ENCODE results near the gene CKMT1A.
"Not testable (repeated sequence)": the region's sequence is repeated elsewhere in the genome, so short reads cannot be mapped to it uniquely, and the experiment has no call there.

Gene CKMT1A

DNA sequence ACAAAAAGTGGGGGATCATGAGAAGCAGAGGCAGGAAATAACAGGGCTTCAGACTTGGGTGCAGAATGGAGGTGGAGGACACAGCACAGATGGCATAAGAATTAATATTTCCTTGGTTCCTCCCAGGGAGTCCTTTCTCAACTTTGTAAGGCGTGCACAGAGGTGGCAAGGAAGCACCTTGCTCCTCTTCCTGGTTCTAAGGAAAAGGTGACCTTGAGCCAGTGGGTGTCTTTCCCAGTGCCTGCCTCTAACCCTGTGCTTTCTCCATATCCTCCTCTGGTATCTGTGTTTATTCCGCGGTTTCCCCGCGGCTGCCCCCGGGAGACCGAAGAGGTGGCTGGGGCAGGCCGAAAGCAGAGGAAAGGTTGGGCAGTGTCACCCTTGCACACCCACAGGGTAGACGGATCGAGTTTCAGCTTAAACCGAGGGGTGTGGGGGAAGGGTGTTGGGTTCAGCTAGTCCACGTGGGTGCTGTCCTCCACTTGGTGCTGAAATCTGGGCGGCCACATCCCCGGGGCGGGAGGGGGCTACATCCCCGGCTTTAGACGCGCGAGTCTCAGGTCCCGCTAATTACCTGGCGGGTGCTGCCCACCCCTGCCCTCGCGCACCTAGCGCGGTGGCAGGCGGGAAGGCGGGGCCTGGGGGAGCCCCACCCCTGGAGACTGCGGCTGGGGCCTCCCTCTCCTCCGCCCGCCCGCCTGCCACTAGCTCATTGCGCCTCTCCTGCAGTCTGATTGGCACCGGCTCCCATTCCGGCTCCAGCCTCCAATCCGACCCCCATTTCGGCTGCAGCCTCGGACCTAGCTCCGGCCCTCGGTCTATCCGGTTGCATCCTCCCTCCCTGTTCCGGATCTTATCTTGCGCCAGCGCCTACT is at the start of gene CKMT1A:
TSS of gene CKMT1A (plus strand) at position 712 of the 875 bp plus-strand sequence. CDS start 192 bp downstream, outside the sequence.
- CTCF ChIA-PET; POLR2A ChIA-PET; DNase-seq (ENCODE audit: extremely low spot score): not testable (repeated sequence)

DNA sequence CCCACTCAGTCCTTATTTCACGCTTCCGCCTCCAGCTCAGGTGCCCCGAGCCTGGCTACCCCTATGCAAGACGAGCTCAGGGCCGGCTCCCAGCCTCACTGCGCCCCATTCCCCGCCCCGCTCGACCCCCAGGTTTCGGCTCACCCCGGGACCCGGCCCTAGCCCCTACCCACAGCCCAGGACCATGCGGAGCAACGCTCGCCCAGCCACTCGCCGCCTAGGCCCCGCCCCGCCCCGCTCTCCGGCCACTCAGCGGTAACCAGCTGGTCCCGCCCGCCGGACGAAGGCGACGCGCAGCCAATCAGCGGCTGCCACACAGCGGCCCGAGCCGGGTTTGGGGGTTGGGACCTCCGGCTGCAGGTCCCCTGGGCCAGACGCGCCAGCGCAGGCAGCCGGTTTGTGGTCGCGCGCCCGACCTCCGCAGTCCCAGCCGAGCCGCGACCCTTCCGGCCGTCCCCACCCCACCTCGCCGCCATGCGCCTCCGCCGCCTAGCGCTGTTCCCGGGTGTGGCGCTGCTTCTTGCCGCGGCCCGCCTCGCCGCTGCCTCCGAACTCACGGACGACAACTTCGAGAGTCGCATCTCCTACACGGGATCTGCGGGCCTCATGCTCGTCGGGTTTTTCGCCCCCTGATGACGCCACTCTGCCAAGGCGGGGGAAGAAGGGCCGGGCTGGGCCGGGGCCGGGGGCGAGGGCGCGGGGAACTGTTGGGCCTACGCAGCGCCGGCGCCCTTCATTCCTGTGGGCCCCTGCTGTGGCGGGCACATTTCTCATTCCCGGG is 44.8 kb upstream of the CKMT1A start, which contains the start of gene CATSPER2:
TSS of gene CATSPER2 (minus strand) at position 196 of the 781 bp plus-strand sequence. CDS start 783 bp downstream, outside the sequence.
- ChIA-PET POLR2A (no interaction called here), CTCF (no interaction called here)
- DNase-seq (ENCODE audit: extremely low spot score), result no peak
- TF ChIP-seq BHLHE40 (IDR thresholded peaks at IDR 0.05; ENCODE audit: borderline replicate concordance) (no peak), CTBP1 (IDR thresholded peaks at IDR 0.05; ENCODE audit: borderline replicate concordance) (no peak), FOXA1 (IDR thresholded peaks at IDR 0.05) (no peak), L3MBTL2 (conservative IDR thresholded peaks at IDR 0.05) (no peak), FOXM1 (IDR thresholded peaks at IDR 0.05; ENCODE audit: borderline replicate concordance) (no peak), ZNF384 (IDR thresholded peaks at IDR 0.05) (no peak), FOXK2 (IDR thresholded peaks at IDR 0.05) (no peak), SUZ12 (IDR thresholded peaks at IDR 0.05) (no peak), ELF4 (IDR thresholded peaks at IDR 0.05) (no peak), SP1 (IDR thresholded peaks at IDR 0.05) (no peak), ARNT (IDR thresholded peaks at IDR 0.05) (no peak), NFRKB (IDR thresholded peaks at IDR 0.05) (no peak), TARDBP (IDR thresholded peaks at IDR 0.05) (no peak), HDGF (IDR thresholded peaks at IDR 0.05; ENCODE audit: borderline replicate concordance) (no peak), LEF1 (IDR thresholded peaks at IDR 0.05; ENCODE audit: borderline replicate concordance) (no peak)
- TF ChIP-seq, protein P1, sequence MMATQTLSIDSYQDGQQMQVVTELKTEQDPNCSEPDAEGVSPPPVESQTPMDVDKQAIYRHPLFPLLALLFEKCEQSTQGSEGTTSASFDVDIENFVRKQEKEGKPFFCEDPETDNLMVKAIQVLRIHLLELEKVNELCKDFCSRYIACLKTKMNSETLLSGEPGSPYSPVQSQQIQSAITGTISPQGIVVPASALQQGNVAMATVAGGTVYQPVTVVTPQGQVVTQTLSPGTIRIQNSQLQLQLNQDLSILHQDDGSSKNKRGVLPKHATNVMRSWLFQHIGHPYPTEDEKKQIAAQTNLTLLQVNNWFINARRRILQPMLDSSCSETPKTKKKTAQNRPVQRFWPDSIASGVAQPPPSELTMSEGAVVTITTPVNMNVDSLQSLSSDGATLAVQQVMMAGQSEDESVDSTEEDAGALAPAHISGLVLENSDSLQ (IDR thresholded peaks at IDR 0.05), result no peak

DNA sequence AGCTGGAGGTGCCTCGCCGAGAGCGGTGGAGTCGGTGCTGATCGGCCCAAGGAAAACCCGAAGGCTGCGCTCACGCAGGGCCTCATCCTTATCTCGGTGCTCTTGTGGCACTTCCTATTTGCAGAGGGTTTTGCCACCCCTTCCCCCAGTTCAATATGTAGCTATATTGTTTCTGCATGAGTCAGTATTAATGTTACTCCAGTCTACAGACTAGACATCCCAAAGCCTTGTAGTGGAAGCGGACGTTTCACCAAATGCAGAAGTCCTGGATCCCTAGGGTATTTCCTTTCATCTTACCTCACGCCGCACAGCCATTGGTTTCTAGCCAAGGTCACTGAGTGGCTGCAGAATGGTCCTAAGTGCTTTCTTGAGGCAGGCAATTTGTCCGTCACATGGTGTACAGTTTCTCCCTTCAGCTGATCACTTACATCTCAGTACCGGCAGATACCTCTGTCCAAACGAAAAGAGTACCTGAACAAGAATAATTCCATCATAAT is 44.2 kb upstream of the CKMT1A start:
- DNase-seq (ENCODE audit: extremely low spot score); POLR2A ChIA-PET; CTCF ChIA-PET: not testable (repeated sequence)

DNA sequence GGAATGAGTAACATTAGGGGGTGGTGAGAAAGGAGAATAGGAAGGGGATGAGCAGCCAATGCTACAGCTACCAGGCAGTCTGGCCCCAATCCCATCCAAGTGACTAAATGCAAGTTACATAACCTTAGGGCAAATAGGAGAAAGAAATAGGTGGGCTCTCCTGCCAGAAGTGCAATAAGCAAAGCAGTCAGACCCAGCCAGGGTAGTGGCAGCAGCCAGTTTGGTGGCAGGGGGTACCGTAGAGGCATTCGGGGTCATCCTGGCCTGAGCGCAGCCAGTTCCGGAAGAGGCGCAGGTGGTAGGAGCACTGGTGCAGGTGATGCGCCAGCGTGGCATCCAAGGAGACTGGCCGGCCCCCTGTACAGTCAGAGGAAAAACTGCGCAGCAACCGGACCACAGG is 33.9 kb upstream of the CKMT1A start:
- DNase-seq (ENCODE audit: extremely low spot score); POLR2A ChIA-PET; CTCF ChIA-PET: not testable (repeated sequence)

DNA sequence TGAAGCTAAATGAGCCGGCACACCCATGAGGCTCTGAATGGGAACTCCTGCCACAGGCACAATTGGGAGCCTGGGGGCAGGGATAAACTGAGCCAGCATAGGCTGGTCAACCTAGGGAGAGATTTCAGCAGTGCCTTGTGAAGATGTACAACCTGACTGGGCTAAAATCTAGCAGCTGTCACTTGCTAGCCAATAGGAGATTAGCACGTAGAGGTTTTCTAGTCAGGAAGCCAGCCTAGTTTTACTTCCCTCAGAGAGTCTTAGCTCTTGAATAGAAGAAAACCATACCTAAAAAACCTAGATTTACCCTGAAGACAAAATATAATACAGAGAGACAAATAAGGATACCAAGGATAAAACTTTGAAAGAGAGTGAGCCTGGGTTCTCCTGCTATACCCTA is 31.4 kb upstream of the CKMT1A start:
- POLR2A ChIA-PET; CTCF ChIA-PET; DNase-seq (ENCODE audit: extremely low spot score): not testable (repeated sequence)

DNA sequence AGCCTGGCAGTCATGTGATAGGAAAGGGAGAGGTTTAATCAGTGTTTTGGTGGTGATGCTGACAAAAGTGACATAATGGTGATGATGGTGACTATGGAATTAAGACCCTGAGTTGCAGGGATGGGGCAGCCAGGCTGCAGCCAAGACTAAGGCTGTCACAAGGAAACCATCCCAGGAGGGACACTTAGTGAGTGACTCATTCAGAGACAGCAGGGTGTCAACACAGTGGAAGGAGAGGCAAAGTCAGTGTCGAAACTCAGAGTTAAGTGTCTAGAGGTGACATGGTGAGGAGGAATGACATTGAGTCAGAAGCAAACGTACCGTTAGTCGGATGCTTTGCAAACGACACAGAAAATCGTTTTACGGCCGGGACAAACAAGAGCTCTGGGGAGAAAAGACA is 30.3 kb upstream of the CKMT1A start:
- DNase-seq (ENCODE audit: extremely low spot score); POLR2A ChIA-PET; CTCF ChIA-PET: not testable (repeated sequence)

DNA sequence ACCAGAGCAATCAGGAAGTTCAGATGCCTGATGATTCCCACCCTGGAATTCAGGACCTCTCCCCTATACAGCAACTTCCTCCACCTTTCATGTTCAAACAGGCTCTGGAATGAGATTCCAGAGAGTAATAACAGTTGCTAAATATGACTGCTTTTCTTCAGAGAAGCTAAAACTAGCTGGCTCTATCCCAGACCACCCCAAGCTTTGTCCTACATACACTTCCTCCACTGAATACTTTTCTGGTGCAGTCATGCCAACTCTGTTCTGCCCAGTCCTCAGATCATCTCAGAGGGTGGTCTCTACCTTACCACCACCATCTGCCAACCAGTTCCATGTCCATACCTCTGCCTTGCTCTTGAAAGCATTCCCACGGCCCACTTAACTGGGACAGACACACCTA is 27.5 kb upstream of the CKMT1A start:
- CTCF ChIA-PET; DNase-seq (ENCODE audit: extremely low spot score); POLR2A ChIA-PET: not testable (repeated sequence)

DNA sequence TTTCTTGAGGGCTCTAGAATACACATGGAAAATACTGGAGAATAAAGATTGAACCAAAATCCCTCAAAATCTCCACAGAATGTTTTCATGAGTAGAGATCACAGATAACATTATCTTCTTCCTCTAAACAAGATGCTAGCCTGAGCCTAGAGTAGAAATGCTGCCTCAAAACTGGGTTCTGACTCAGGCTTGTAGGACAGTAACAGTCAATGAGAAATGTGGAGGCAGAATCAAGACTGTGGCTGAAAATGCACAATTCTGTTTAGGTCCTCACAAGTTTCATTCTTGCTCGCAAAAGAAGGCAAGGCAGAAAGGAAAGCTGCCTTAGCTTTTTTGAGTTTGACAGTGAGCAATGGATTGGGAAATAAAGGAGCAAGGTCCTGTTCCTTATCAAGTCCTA is 19.5 kb upstream of the CKMT1A start:
- POLR2A ChIA-PET; DNase-seq (ENCODE audit: extremely low spot score); CTCF ChIA-PET: not testable (repeated sequence)

DNA sequence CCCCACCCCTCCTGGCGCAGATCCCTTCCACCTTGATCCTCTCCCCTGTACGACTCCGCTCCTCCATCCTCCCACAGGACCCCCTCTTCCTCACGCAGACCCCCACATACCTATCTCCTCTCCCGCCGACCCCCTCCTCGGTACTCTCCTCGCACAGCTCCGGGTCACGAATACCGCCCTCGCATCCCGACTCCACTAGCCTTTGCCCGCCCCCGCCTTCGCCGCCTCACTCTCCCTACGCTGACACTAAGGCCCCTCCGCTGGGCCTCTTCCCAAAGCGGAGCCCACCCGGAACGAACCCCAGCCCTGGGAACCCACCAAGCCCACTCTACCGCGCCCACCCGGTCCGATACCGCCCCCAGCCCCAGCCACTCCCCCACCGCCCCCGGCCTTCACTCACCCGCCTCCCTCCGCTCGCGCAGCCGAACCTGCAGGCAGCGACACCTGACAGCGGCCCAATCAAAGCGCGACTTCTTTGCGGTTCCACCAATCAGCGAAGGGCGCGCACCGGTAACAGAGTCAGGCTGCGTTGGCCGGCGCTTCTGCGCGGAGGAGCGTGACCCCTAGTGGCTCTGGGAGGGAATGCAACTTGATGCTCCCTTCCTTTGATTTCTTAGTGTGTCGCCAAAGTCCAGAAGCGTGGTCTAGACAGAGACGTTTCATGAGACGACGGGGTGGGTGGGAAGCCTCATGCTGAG is 3.9 kb upstream of the CKMT1A start:
- CTCF ChIA-PET; DNase-seq (ENCODE audit: extremely low spot score); POLR2A ChIA-PET: not testable (repeated sequence)

DNA sequence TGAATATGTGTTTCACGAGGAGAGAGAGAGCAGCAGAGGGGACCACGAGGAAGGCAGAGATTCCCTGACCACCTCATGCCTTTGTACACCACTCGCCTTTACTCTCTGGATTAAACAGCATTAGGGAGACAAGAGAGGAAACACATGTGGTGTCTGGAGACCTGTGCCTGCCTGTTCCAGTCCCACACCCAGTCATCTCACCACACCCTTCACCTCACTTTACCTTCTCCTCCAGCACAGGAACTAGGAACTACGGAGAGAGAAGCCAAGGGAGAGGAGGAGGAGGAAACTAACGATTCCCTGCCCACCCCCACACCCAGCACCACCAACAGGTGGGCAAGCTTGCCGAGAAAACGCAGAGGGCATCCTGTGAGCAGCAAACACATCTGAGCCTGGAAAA is 980 bp upstream of the CKMT1A start:
- CTCF ChIA-PET; DNase-seq (ENCODE audit: extremely low spot score); POLR2A ChIA-PET: not testable (repeated sequence)
